ENCODE results near the gene ZNF536. TPM values are rescaled to one million over a fixed set of nuclear protein-coding genes. Genes with fewer than 3 reads are reported as not detected.

ZNF536 gene
- total RNA-seq, 1 experiment from 2014 or later, result not detected

DNA sequence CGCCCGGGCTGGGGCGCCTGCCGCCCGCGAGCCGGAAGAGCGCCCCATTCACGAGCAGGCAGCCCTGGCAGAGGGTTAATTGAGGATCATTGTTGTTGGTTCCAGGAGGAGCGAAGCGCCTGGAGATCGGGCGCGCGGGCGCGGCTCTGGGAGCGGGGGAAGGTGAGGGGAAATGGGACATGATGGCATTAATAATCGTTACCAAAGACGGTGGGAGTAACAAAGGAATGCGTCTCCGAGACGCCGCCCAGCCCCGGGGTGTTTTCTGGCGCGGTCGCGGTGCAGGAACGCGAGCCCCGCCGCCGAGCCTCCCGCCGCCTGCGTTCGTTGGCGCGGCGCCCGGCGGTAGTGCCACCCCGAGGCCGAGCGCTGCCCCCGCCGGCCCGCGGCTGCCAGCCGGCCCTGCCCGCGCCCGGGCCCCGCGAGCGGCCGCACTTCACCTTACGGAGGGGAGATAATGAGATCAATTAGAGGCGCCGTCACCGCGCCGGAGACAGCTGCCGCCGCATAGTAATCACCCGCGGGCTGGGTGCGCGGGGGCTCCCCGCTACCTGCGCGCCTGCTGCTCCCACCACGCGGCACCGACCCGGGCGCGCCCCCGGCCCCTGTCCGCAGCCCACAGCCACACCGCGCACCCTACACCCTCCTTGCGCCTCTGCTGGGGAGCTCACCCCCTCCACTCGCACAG is 2.8 kb downstream of the ZNF536 start:
- no peak overlapping the region for H2AFZ ChIP-seq (ENCODE audit: low read length)
- no CpG with 5 or more reads among the region's 85 CpGs for WGBS (ENCODE audit: extremely low coverage, insufficient read length, low lambda C conversion rate)
- Mint-ChIP-seq H3K9me3 (peaks cover 0 to 6% of the 10 kb centered on the region in 2 experiments; a peak in 2 of 5 replicates), H3K4me1 (peaks cover 30 to 48% of the 10 kb centered on the region in 2 experiments), H3K27ac (no peak overlapping the region), H3K27me3 (ENCODE audit: low read depth) (peaks cover 35% of the 10 kb centered on the region), H3K4me3 (peak overlapping the region; percentile 81 to 89), H3K36me3 (ENCODE audit: insufficient read depth in 1 of 3, low read depth in 3 of 3) (no peaks in the 10 kb centered on the region)
- H3K9ac ChIP-seq (ENCODE audit: extremely low read depth, insufficient read length, low read length), result no peak overlapping the region
- no peak overlapping the region for H4K8ac ChIP-seq (replicated peaks; ENCODE audit: insufficient read length, low read depth, low read length)
- peaks cover 3% of the 10 kb centered on the region; the same call in 1 of the 2 replicates for H3K27me3 ChIP-seq (ENCODE audit: insufficient read depth, low read length)
- no peak overlapping the region for H2BK20ac ChIP-seq (ENCODE audit: low read depth, low read length, poor library complexity, severe bottlenecking)
- no peak overlapping the region for H4K91ac ChIP-seq (ENCODE audit: insufficient read length, low read depth, low read length)
- no peaks in the 10 kb centered on the region for H3K79me2 ChIP-seq (ENCODE audit: insufficient read depth, low read length)
- H2AK5ac ChIP-seq (ENCODE audit: insufficient read length, low read length), result no peak overlapping the region
- 0 out of 2 replicates have a peak, but pooled peaks cover 3% of the 10 kb centered on the region for H3K4me1 ChIP-seq (ENCODE audit: insufficient read depth, low read length)
- H2BK5ac ChIP-seq (ENCODE audit: insufficient read length, low read length), result no peak overlapping the region
- H2BK12ac ChIP-seq (ENCODE audit: insufficient read length, low read depth, low read length), result no peak overlapping the region
- no peaks in the 10 kb centered on the region for H3K79me1 ChIP-seq (ENCODE audit: insufficient read depth, low read depth, low read length, poor library complexity, severe bottlenecking)
- H3T11ph ChIP-seq (ENCODE audit: low read length), result no peak overlapping the region
- no peaks in the 10 kb centered on the region for H3K9me3 ChIP-seq (ENCODE audit: control insufficient read depth, low read depth, low read length)
- peaks cover 12% of the 10 kb centered on the region for H3K23me2 ChIP-seq (ENCODE audit: insufficient read length, low read depth, low read length, poor library complexity, severe bottlenecking)
- H3K4ac ChIP-seq (ENCODE audit: low read depth, low read length), result no peak overlapping the region
- no peak overlapping the region for H2BK120ac ChIP-seq (ENCODE audit: low read depth, low read length, poor library complexity, severe bottlenecking)
- no peak overlapping the region for H3K56ac ChIP-seq (ENCODE audit: insufficient read length, low read depth, low read length)
- no peak overlapping the region for H3K23ac ChIP-seq (ENCODE audit: insufficient read length, low read depth, low read length)
- no peak overlapping the region for H3K18ac ChIP-seq (ENCODE audit: insufficient read length, low read depth, low read length)
- no peak overlapping the region for H4K5ac ChIP-seq (ENCODE audit: insufficient read length, low read depth, low read length)
- H4K20me1 ChIP-seq (ENCODE audit: control insufficient read depth, insufficient read depth, insufficient read length), result no peaks in the 10 kb centered on the region
- TF ChIP-seq, protein P1, sequence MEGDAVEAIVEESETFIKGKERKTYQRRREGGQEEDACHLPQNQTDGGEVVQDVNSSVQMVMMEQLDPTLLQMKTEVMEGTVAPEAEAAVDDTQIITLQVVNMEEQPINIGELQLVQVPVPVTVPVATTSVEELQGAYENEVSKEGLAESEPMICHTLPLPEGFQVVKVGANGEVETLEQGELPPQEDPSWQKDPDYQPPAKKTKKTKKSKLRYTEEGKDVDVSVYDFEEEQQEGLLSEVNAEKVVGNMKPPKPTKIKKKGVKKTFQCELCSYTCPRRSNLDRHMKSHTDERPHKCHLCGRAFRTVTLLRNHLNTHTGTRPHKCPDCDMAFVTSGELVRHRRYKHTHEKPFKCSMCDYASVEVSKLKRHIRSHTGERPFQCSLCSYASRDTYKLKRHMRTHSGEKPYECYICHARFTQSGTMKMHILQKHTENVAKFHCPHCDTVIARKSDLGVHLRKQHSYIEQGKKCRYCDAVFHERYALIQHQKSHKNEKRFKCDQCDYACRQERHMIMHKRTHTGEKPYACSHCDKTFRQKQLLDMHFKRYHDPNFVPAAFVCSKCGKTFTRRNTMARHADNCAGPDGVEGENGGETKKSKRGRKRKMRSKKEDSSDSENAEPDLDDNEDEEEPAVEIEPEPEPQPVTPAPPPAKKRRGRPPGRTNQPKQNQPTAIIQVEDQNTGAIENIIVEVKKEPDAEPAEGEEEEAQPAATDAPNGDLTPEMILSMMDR (conservative IDR thresholded peaks at IDR 0.05), result no peak
- H3K4me2 ChIP-seq (ENCODE audit: insufficient read depth, insufficient read length, low read length), result peak overlapping the region; percentile 48
- H3K14ac ChIP-seq (ENCODE audit: insufficient read depth, low read length), result peak overlapping the region; percentile 31; the same call in 1 of the 2 replicates
- H2BK15ac ChIP-seq (ENCODE audit: low read depth, low read length), result no peak overlapping the region
- no peak overlapping the region for H3K27ac ChIP-seq (ENCODE audit: insufficient read length, low read depth, low read length)
- peak; percentile 44 for DNase-seq

Data from H9 (cell line).